Right ventricle myocardium superior (tissue), 1 donor: ENCODE results near the gene EMILIN2. TPM values are rescaled to one million over a fixed set of nuclear protein-coding genes. Genes with fewer than 3 reads are reported as not detected.

Experiments
- ATAC-seq: fragments of 200-7000 bp; cut with Tn5 transposase; one replicate; pipeline ENCODE4 v1.9.1; 2020; ENCODE audit warnings: mild to moderate bottlenecking; ENCODE audit not compliant: poor library complexity
- DNase-seq: peaks from one replicate; pipeline ENCODE4 v3.0.0-alpha.2; 2020
- intact Hi-C: fragments of 100-400 bp; cut with DNase I; formaldehyde crosslinking; loops from one replicate; pipeline ENCODE4 v1.11.2; 2022
- total RNA-seq: library from RNA; stranded (reverse); fragmentation: NEBNext Ultra II Directional; extraction: Animal tissue kit (Norgen Biotek cat#: 25700); gene quantifications from one replicate; pipeline ENCODE4 v1.2.1, GENCODE V29; 2021
- donor health status: DM: no; HTN: yes; CAD: no; lungs with severe emphysema.

The EMILIN2 gene
- total RNA-seq, 1 donor from 2014 or later, result 17.7 TPM

DNA sequence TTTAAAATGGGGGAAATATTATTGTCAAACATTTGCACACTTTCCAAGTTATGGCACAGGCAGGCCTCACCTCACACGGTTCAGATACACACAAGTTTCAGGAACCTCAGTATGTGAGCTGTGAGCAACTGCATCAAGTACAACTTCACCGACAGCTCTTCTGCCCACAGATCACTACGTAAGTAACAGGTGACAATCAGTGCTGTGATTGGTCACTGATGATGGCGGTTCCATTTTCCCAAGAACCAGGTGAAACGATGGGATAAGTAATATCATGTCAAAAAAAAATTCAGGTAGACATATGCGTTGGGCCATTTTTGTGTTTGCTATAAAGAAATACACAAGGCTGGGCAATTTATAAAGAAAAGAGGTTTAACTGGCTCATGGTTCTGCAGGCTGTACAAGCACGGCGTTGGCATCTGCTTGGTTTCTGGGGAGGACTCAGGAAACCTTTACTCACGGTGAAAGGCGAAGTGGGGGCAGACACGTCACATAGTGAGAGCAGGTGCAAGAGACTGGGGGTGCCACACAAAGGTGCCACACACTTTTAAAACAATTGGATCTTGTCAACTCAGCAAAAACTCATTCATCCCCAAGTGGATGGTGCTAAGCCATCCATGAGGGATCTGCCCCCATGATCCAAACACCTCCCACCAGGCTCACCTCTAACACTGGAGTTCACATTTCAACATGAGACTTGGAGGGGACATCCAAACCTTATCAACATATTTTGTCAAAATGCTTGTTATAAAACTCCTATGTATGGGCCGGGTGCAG is 108.3 kb downstream of the EMILIN2 start:
- no peak for ATAC-seq
- DNase-seq, result no peak
- intact Hi-C loops, result no loop called here

DNA sequence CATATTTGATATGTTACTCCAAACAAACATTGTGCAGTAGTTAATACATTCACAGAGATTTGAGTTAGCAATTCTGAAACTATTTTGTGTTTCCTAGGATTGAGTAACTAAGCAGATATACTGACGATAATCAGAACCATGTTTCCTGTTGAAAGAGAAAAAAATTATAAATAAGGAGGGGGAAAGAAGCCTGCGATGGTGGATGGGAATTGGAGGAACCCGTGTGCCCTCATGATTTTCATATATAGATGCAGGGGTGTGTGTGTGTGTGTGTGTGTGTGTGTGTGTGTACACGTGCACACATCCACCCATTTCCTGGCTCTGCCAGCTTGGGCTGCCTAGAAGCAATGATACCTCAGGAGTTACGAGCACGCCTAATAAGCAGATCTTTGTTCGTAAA is 109.2 kb downstream of the EMILIN2 start:
- no peak for DNase-seq
- no peak for ATAC-seq
- intact Hi-C loops, result no loop called here

DNA sequence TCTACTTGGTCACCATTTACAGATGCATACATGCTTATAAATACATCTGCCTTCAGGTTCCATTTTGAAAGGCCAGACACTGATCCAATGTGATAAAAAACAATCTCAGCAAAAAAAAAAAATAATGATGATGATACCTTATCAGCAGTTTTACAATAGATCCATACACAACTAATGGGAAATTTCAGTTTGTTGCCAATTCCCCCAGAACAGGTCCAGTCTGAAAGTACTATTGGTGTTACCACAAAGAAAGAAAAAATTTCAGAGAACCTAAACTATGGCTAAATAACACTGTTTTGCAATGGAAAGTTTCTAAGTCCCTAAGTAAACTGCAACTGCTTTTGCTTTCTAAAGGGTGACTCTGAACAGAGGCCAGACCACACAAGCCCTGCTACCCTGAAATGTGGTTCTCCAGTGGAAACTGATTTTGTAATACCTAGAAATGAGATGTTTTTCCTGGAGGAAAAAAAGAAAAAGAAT is 112.1 kb downstream of the EMILIN2 start:
- no peak for DNase-seq
- intact Hi-C loops, result no loop called here
- ATAC-seq, result peak; percentile 64

DNA sequence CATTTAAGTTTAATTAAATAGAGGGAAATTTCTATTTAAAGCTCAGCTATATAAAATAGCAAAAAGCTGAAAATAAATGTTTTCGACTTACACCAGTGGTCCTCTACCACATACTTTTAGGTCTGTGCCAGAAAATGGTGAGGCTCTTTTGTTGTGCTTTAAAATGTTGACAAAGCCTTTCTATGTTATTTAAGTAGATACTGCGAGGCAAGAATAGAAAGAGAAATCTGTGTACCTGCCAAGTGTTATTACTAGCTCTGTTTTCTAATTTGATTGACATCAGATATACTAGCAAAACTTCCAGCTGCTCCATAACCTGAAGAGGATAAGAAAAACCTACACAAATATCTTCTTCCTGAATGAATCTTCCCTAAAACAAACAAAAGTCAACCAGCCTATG is 112.5 kb downstream of the EMILIN2 start:
- DNase-seq, result no peak
- ATAC-seq, result peak; percentile 45
- intact Hi-C loops, result no loop called here

DNA sequence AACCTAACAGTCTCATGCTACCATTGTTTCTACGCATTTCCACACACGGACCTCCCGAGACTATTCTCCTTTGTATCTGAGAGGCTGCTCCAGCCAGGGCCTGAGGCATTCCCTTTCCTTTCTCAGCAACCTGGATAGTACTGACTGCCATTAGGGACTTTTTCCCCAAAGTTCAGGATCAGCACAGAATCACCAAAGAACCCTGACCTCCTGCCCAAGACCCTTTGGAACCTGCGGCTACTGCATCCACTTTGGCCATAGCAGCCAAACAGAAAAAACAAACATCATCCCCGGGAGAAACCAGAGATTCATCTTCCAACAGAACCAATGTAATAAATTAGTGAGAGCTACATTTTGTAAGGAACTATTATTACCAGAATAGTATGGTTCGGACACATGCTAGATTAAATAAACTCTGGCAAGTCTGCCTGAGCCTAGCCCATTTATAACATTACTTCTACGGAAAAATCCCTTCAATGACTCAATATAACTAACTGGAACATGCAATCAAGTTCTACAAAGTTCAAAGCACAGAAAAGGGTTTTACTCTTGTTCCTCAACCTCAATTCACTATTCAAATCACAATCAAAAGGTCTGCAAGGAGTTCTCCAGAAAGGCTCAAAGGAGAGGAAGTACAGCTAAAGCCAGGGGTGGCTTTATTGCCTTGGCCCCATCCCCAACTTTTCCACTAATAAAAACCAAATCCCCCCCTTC is 114.3 kb downstream of the EMILIN2 start:
- intact Hi-C loops, result no loop called here
- no peak for ATAC-seq

DNA sequence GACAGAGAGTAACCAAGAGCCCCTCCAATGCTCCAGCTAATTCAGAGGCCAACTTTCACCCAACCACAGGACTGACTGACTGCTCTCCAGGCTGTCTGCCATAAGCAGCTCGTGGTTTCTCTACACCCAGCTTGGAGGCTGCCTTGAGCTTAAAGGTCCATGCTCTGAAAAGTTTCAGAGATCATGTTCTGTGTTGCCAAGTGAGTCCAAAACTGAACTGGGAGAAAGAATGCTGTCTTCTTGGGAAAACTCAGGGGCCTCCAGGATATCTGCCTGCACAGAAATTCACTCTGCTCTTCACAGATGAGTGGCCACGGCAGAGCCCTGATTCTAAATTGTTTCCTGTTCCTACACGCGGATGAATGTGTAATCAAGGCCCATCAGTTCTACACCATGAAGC is 115.0 kb downstream of the EMILIN2 start:
- ATAC-seq, result peak; percentile 49
- intact Hi-C loops, result no loop called here
- DNase-seq, result no peak

More for the DNA sequence above, 114.3 kb downstream of the EMILIN2 start:
- no peak for DNase-seq

DNA sequence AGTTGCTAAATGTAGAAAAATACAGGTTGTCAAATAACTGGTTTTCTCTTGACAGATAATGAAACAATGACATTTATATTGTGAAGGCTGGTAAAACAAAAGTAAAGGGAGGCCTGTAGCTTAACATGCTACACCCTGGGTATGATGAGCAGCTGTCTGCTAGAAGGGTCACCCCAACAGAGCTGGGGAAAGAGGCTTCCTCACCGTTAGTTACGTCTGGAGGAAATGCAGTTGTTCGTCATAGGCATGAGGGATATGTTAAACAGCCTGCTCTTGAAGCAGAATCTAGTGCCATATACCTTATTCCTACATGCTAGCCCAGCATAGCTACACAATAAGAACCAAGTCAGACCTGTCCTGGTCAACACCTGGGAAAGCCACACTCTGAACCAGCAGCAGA is 116.2 kb downstream of the EMILIN2 start:
- ATAC-seq (no peak), DNase-seq (no peak)
- intact Hi-C loops, result no loop called here

DNA sequence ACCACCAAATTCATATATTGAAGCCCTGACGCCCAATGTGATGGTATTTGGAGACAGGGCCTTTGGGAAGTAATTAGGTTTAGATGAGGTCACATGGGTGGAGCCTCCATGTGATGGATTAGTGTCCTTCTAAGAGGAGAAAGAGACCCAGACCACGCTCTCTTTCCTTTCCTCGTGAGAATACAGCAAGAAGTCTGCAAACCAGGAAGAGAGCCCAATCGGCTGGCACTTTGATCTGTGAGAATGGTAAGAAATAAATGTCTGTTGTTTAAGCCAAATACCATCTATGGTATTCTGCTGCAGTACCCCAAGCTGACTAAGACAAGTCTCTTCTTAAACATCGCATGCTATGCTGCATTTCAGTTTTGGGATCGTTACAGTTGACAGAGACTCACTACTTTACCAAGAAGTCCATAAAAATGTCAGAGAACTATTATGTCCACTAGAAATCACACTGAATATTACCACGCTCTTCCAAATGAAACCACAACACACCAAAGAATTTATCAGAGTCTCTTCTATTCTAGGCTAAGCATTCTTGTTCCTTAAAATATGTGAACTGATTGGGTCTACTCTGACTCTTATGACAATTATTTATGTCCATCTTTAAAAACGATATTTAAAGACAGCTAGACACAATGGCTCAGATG is 117.7 kb downstream of the EMILIN2 start:
- no peak for DNase-seq
- intact Hi-C loops, result no loop called here
- no peak for ATAC-seq

Other genes with a start within 250 kb of the EMILIN2 start
- gene SMCHD1, start 191.3 kb upstream of the EMILIN2 start, total RNA-seq, result 25.4 TPM
- gene LPIN2, start 166.1 kb downstream of the EMILIN2 start, total RNA-seq, result 10.4 TPM